Kidney (tissue), 14 donors: ENCODE measurements around the gene BARHL1. TPM values are rescaled to one million over a fixed set of nuclear protein-coding genes. Genes with fewer than 3 reads are reported as not detected.

Experiments used
- DNase-seq, 5 donors: peaks; one replicate each; pipeline ENCODE4 v3.0.0-alpha.2; 2013 to 2020
- FAIRE-seq: peaks from 2 replicates; lab custom pipeline; 2012; peaks lifted over from hg19 to GRCh38; lab: Jason Lieb, UNC
- H3K27ac ChIP-seq, 2 donors: one replicate each; pipeline ENCODE4 v1.7.0; 2013; ENCODE audit warnings: low read depth in 2 of 2, low read length in 2 of 2, inconsistent platforms in 1 of 2
- H3K27me3 ChIP-seq: one replicate; pipeline ENCODE4 v1.7.1; 2013; ENCODE audit warnings: low read length, inconsistent platforms; ENCODE audit not compliant: control insufficient read depth, insufficient read depth
- H3K36me3 ChIP-seq, 3 donors: one replicate each; pipeline versions ENCODE4 v1.7.0 to v1.7.1; 2013; ENCODE audit warnings: low read length in 3 of 3, control low read depth in 1 of 3, inconsistent platforms in 1 of 3; ENCODE audit not compliant: insufficient read depth in 3 of 3, control insufficient read depth in 2 of 3
- H3K4me1 ChIP-seq, 3 donors: one replicate each; pipeline versions ENCODE4 v1.7.0 to v1.7.1; 2013; ENCODE audit warnings: low read length in 3 of 3, inconsistent platforms in 1 of 3, low read depth in 1 of 3; ENCODE audit not compliant: control insufficient read depth in 2 of 3, insufficient read depth in 2 of 3
- H3K4me3 ChIP-seq, 3 donors: one replicate each; pipeline versions ENCODE4 v1.7.0 to v1.8.1; 2013; ENCODE audit warnings: low read length in 3 of 3, control low read depth in 1 of 3, inconsistent platforms in 1 of 3
- H3K9ac ChIP-seq, 3 donors: one replicate each; pipeline versions ENCODE4 v1.7.0 to v1.7.1; 2013; ENCODE audit warnings: low read length in 3 of 3, control low read depth in 1 of 3, inconsistent platforms in 1 of 3
- H3K9me3 ChIP-seq, 3 donors: one replicate each; pipeline versions ENCODE4 v1.7.0 to v1.7.1; 2013; ENCODE audit warnings: low read length in 3 of 3, control low read depth in 1 of 3, inconsistent platforms in 1 of 3; ENCODE audit not compliant: control insufficient read depth in 2 of 3, insufficient read depth in 1 of 3
- CTCF ChIP-seq: IDR thresholded peaks from 3 replicates; pipeline ENCODE4 v1.5.1; 2012; ENCODE audit warnings: mild to moderate bottlenecking, moderate library complexity, borderline replicate concordance; ENCODE audit not compliant: insufficient read depth; ENCODE audit errors: extremely low read depth
- intact Hi-C: fragments of 100-400 bp; cut with DNase I; formaldehyde crosslinking; loops from one replicate; pipeline ENCODE4 v1.11.1; 2022
- polyA plus RNA-seq: library from polyadenylated mRNA; stranded (reverse); fragments of 350-450 nt; fragmentation: Illumina TruSeq; extraction: RNeasy Lipid Tissue Mini Kit (QIAGEN cat#74804); gene quantifications from one replicate; pipeline ENCODE4 v1.2.3, GENCODE V29; 2014; ENCODE audit warnings: low read depth, low replicate concordance; ENCODE audit not compliant: insufficient read depth
- total RNA-seq: library from RNA; stranded (reverse); fragmentation: NEBNext Ultra II Directional; extraction: Animal tissue kit (Norgen Biotek cat#: 25700); gene quantifications from one replicate; pipeline ENCODE4 v1.2.1, GENCODE V29; 2021
- donor health status: control.
- donor health status: control.
- donor health status: control.
- donor health status: control.
- donor health status: control.
- donor health status: DM: yes; HTN: yes; CAD: no.
- donor health status: Normal renal cell carcinoma (clear cell type).

Gene BARHL1
- total and polyA plus RNA-seq, 2 donors from 2014 or later, result not detected

- no peak for DNase-seq
- Histone ChIP-seq H3K9me3 (no peaks in the 10 kb centered on the region), H3K4me3 (no peak overlapping the region), H3K27me3 (peaks cover 18% of the 10 kb centered on the region), H3K36me3 (peaks cover 0 to 8% (median 3%) of the 10 kb centered on the region in 3 donors), H3K4me1 (no peaks in the 10 kb centered on the region), H3K27ac (no peak overlapping the region), H3K9ac (no peak overlapping the region)
- no peak for FAIRE-seq
- TF ChIP-seq CTCF, result no peak
- intact Hi-C loops, result no loop called here
Observed at GRCh38 chr9:132594412-132594811, 12.0 kb downstream of the BARHL1 start.

- Histone ChIP-seq H3K9me3 (no peaks in the 10 kb centered on the region), H3K27me3 (peaks cover 18% of the 10 kb centered on the region), H3K4me1 (no peaks in the 10 kb centered on the region), H3K27ac (no peak overlapping the region), H3K9ac (no peak overlapping the region), H3K36me3 (peaks cover 0 to 12% (median 3%) of the 10 kb centered on the region in 3 donors), H3K4me3 (no peak overlapping the region)
- FAIRE-seq (no peak), DNase-seq (no peak)
- no peak for TF ChIP-seq CTCF
- intact Hi-C loops, result no loop called here
Observed at GRCh38 chr9:132595319-132595718, 12.9 kb downstream of the BARHL1 start.

GRCh38 chr9:132596200-132596599 is 13.8 kb downstream of the BARHL1 start:
- Histone ChIP-seq H3K9ac (no peak overlapping the region), H3K27me3 (peaks cover 13% of the 10 kb centered on the region), H3K9me3 (no peaks in the 10 kb centered on the region), H3K27ac (no peak overlapping the region), H3K4me1 (no peaks in the 10 kb centered on the region), H3K36me3 (peaks cover 0 to 15% (median 10%) of the 10 kb centered on the region in 3 donors), H3K4me3 (no peak overlapping the region)
- no peak for TF ChIP-seq CTCF
- FAIRE-seq, result no peak
- no peak for DNase-seq
- intact Hi-C loops, result no loop called here
